GM10266 (cell line): ENCODE results near the gene SLC32A1.

ENCODE experiments used
- DNase-seq: peaks from one replicate; pipeline ENCODE4 v3.0.0; 2012; ENCODE audit errors: extremely low spot score
- TF ChIP-seq, protein P1 (sequence below): IDR thresholded peaks from 2 replicates; pipeline ENCODE4 v1.5.1; 2012; ENCODE audit warnings: mild to moderate bottlenecking, low read depth; ENCODE audit not compliant: control insufficient read depth, insufficient read depth; ENCODE audit errors: missing control alignments

Gene SLC32A1

DNA sequence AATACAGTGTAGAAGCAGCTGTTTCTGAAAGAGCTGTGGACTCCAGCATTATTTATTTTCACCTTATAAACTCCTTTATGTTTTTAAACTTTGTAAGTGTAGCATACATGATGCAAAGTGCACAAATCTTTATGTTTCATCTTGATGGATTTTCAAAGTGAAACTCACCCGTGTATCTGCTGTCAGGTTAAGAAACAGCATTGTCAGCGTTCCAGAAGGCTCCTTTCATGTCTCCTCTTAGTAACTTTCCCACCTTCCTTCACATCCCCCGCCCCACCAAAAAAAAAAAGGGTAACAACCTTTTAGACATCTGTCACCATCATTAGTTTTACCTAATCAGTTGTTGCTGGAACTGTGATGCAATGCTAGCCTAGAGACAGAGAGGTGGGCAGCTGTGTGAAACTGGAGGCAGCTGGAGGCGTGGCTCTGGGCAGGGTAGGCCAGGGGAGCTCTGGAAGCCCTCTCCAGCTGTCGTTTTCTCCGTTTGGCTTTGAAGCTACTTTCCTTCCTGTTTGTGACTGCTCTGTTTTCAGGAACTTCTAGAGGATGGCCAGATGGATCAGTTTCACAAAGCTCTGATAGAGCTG is 31.1 kb downstream of the SLC32A1 start:
- no peak for DNase-seq
- TF ChIP-seq, protein P1, sequence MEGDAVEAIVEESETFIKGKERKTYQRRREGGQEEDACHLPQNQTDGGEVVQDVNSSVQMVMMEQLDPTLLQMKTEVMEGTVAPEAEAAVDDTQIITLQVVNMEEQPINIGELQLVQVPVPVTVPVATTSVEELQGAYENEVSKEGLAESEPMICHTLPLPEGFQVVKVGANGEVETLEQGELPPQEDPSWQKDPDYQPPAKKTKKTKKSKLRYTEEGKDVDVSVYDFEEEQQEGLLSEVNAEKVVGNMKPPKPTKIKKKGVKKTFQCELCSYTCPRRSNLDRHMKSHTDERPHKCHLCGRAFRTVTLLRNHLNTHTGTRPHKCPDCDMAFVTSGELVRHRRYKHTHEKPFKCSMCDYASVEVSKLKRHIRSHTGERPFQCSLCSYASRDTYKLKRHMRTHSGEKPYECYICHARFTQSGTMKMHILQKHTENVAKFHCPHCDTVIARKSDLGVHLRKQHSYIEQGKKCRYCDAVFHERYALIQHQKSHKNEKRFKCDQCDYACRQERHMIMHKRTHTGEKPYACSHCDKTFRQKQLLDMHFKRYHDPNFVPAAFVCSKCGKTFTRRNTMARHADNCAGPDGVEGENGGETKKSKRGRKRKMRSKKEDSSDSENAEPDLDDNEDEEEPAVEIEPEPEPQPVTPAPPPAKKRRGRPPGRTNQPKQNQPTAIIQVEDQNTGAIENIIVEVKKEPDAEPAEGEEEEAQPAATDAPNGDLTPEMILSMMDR = no peak

GRCh38 chr20:38757145-38757775 is 33.0 kb downstream of the SLC32A1 start:
- DNase-seq = no peak
- TF ChIP-seq, protein P1 = no peak

- TF ChIP-seq, protein P1 = no peak
These were observed 34.8 kb downstream of the SLC32A1 start for GRCh38 chr20:38759106-38759505.

DNA sequence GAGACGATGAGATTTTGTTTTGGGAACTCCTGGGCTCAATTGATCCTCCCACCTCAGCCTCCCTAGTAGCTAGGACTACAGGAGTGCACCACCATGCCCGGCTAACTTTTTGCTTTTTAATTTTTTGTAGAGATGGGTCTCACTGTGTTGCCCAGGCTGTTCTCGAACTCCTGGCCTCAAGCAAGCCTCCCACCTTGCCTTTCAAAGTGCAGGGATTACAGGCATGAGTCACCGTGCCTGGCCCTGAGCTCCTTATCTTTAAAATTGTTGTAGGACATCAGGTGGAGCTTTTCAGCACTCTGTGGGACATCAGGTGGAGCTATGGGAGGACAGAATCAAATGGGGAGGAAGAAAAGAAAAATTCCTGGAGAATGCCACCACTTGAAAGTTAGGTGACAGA is 36.7 kb downstream of the SLC32A1 start:
- TF ChIP-seq, protein P1 = no peak
- DNase-seq = no peak

More at GRCh38 chr20:38759106-38759505, 34.8 kb downstream of the SLC32A1 start:
- DNase-seq = no peak

GRCh38 chr20:38762174-38762573 is 37.9 kb downstream of the SLC32A1 start:
- no peak for DNase-seq
- TF ChIP-seq, protein P1 = no peak

DNA sequence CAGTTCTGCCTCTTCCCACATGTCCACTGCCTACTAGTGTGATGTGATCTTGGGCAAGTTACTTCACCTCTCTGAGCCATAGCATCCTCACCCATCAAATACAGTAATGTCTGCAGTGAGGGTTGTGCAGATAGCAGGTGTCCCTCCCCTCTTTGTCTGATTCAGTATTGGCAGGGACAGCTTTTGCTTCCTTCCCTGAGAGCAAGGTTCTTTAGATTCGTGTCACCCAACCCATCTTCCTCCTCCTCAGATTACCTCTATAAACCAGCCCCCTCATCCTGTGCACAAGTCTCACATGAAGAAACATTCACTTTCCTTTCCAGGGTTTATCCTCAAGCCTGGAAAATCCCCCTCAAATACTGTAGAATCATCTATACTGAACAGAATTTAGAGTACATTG is 39.3 kb downstream of the SLC32A1 start:
- TF ChIP-seq, protein P1 = no peak
- no peak for DNase-seq

GRCh38 chr20:38764567-38765318 is 40.5 kb downstream of the SLC32A1 start:
- no peak for DNase-seq

More at GRCh38 chr20:38764567-38765318, 40.5 kb downstream of the SLC32A1 start:
- TF ChIP-seq, protein P1 = no peak
